GM18519 (cell line): ENCODE results near the gene DSCAML1.

Experiments
- ATAC-seq: cut with Tn5 transposase; IDR thresholded peaks from one replicate; pipeline ENCODE4 v1.9.1; 2021; ENCODE audit warnings: mild to moderate bottlenecking, moderate library complexity; ENCODE audit not compliant: unreplicated experiment, low FRiP score

DSCAML1 gene

GRCh38 chr11:117831661-117832415 lies 34.8 kb upstream of the DSCAML1 start:
- no peak for ATAC-seq

- no peak for ATAC-seq
Measured at GRCh38 chr11:117830674-117831351, 33.8 kb upstream of the DSCAML1 start.

- no peak for ATAC-seq
Measured at GRCh38 chr11:117830072-117830471, 33.1 kb upstream of the DSCAML1 start.

- ATAC-seq = no peak
Measured at GRCh38 chr11:117829369-117829725, 32.3 kb upstream of the DSCAML1 start.

- no peak for ATAC-seq
Measured at GRCh38 chr11:117828611-117829368, 31.8 kb upstream of the DSCAML1 start.

- no peak for ATAC-seq
Measured at GRCh38 chr11:117827521-117828511, 30.8 kb upstream of the DSCAML1 start.

- no peak for ATAC-seq
Measured at GRCh38 chr11:117826832-117827231, 29.8 kb upstream of the DSCAML1 start.

GRCh38 chr11:117826190-117826570 lies 29.2 kb upstream of the DSCAML1 start:
- no peak for ATAC-seq

GRCh38 chr11:117825538-117826189 lies 28.6 kb upstream of the DSCAML1 start:
- ATAC-seq = no peak

- no peak for ATAC-seq
Measured at GRCh38 chr11:117824571-117825537, 27.8 kb upstream of the DSCAML1 start, which contains the start of gene FXYD2. Gene FXYD2, minus strand, starts transcription at chr11:117824744. Its CDS starts 66 bp downstream, at chr11:117824678.

- ATAC-seq = no peak
Measured at GRCh38 chr11:117823946-117824420, 27.0 kb upstream of the DSCAML1 start.

- ATAC-seq = no peak
Measured at GRCh38 chr11:117823294-117823945, 26.4 kb upstream of the DSCAML1 start.

- ATAC-seq = no peak
Measured at GRCh38 chr11:117822074-117823033, 25.3 kb upstream of the DSCAML1 start.

GRCh38 chr11:117821431-117821830 lies 24.4 kb upstream of the DSCAML1 start:
- no peak for ATAC-seq

GRCh38 chr11:117820516-117820915 lies 23.5 kb upstream of the DSCAML1 start:
- ATAC-seq = no peak

- no peak for ATAC-seq
Measured at GRCh38 chr11:117820071-117820470, 23.1 kb upstream of the DSCAML1 start.
